Heart left ventricle (tissue), 16 donors: ENCODE results near the gene FCN1. TPM values are rescaled to one million over a fixed set of nuclear protein-coding genes. Genes with fewer than 3 reads are reported as not detected.

Experiments used
- ATAC-seq, 4 donors: fragments of 200-7000 bp; cut with Tn5 transposase; one replicate each; pipeline ENCODE4 v1.9.1; 2020 to 2022; ENCODE audit warnings: moderate library complexity in 4 of 4, mild to moderate bottlenecking in 3 of 4, moderate number of reproducible peaks in 1 of 4
- DNase-seq, 5 donors: peaks; one replicate each; pipeline ENCODE4 v3.0.0-alpha.2; 2020
- H3K27ac ChIP-seq, 12 donors: fragments of 200-600 bp; sonication (generic) in 4 of 12; one replicate each; pipeline versions ENCODE4 v1.5.0 to v1.8.0; 2016 to 2022; ENCODE audit warnings: mild to moderate bottlenecking in 2 of 12
- H3K27me3 ChIP-seq, 9 donors: fragments of 200-600 bp; sonication (generic) in 2 of 9; one replicate each; pipeline versions ENCODE4 v1.5.1 to v1.8.0; 2016 to 2022; ENCODE audit warnings: mild to moderate bottlenecking in 3 of 9
- H3K36me3 ChIP-seq, 9 donors: fragments of 200-600 bp; sonication (generic) in 2 of 9; one replicate each; pipeline versions ENCODE4 v1.5.0 to v1.8.0; 2018 to 2022; ENCODE audit warnings: mild to moderate bottlenecking in 2 of 9
- H3K4me1 ChIP-seq, 12 donors: fragments of 200-600 bp; sonication (generic) in 4 of 12; one replicate each; pipeline versions ENCODE4 v1.5.0 to v1.8.0; 2016 to 2022; ENCODE audit warnings: mild to moderate bottlenecking in 3 of 12
- H3K4me3 ChIP-seq, 12 donors: fragments of 200-600 bp; sonication (generic) in 4 of 12; one replicate each; pipeline versions ENCODE4 v1.5.0 to v1.8.0; 2017 to 2022; ENCODE audit warnings: mild to moderate bottlenecking in 9 of 12, moderate library complexity in 4 of 12
- H3K9me3 ChIP-seq, 12 donors: fragments of 200-600 bp; sonication (generic) in 4 of 12; one replicate each; pipeline versions ENCODE4 v1.5.0 to v1.8.0; 2016 to 2022; ENCODE audit warnings: mild to moderate bottlenecking in 1 of 12
- CTCF ChIP-seq, 12 donors: fragments of 200-600 bp; sonication (generic) in 4 of 12; IDR thresholded peaks; one replicate each; pipeline versions ENCODE4 v1.5.0 to v1.8.0; 2018 to 2022; ENCODE audit warnings: antibody characterized with exemption in 12 of 12, mild to moderate bottlenecking in 5 of 12
- POLR2A ChIP-seq, 2 donors: fragments of 450-650 bp; IDR thresholded peaks; one replicate each; pipeline ENCODE4 v1.6.1; 2017; ENCODE audit warnings: antibody characterized with exemption in 2 of 2, mild to moderate bottlenecking in 2 of 2, moderate library complexity in 2 of 2
- WGBS, 4 donors: extraction: QIAGEN DNeasy Blood & Tissue Kit in 2 of 4; methylation state at CpG; one replicate each; pipeline versions ENCODE4 v1.1.5 to v1.1.7; 2013 to 2018; 5-methylcytosine and 5-hydroxymethylcytosine counted together
- intact Hi-C, 10 donors: fragments of 100-400 bp; cut with DNase I; formaldehyde crosslinking; loops; one replicate each; pipeline versions ENCODE4 v1.11.1 to v1.14.2; 2022
- polyA plus RNA-seq, 2 donors: library from polyadenylated mRNA; stranded (reverse); fragments of 200-250 nt; gene quantifications; one replicate each; pipeline ENCODE4 v1.2.3, GENCODE V29; 2013
- total RNA-seq, 9 donors: library from RNA; depleted of rRNA in 2 of 9; stranded (reverse); fragments of >200 nt in 2 of 9; fragmentation: NEBNext Ultra II Directional in 3 of 9; extraction: Animal tissue kit (Norgen Biotek cat#: 25700) in 3 of 9; gene quantifications; one replicate each; pipeline versions ENCODE4 v1.1.0 to v1.2.4, GENCODE V29; 2016 to 2023
- donor health status: ischemic (EF 13 %, LVEDD 7.1; RV severe dilation, severe dysfunction).
- donor health status: healthy with polysubstance abuse.
- donor health status: DM: no; HTN: yes; CAD: no.
- donor health status: DM: no; HTN: no; CAD: no.
- donor health status: ischemic (EF 25% LVEDD 6.9; RV normal size, moderate dysfunction).
- donor health status: ischemic (EF 25% LVEDD 5.7; RV mildly dilated, moderate dysfunction).
- donor health status: healthy.
- donor health status: DM: yes; HTN: yes; CAD: no.
- donor health status: ischemic (EF 35%, LVEDD 5.7; RV mildly dilated, moderate dysfunction).
- donor health status: nonischemic (EF 11% LVEDD 7.7; RV severe dilation, severe dysfunction).
- donor health status: DM: yes; HTN: yes; CAD: no.
- donor health status: PGD.
- donor health status: ischemic (EF 29% LVEDD 5.4; RV normal size, mild dysfunction).
- donor health status: nonischemic (EF 23%, LVEDD 6.1; RV moderate dilation, normal function).

FCN1 gene
- total and polyA plus RNA-seq, 11 donors, result 0.81 to 87.5 (median 1.6) TPM

GRCh38 chr9:134944916-134945315 is 27.2 kb upstream of the FCN1 start:
- 39 to 45% (median 43%) methylated on average over 11 to 14 of the region's 14 CpGs for WGBS, 4 donors
- Histone ChIP-seq H3K4me3 (peak overlapping the region in 2 of 12 donors; percentile 2 to 17), H3K27ac (peak overlapping the region in 1 of 12 donors; percentile 23), H3K9me3 (no peaks in the 10 kb centered on the region), H3K4me1 (peaks cover 0 to 30% (median 21%) of the 10 kb centered on the region in 12 donors), H3K27me3 (peaks cover 0 to 56% (median 13%) of the 10 kb centered on the region in 9 donors), H3K36me3 (no peaks in the 10 kb centered on the region)
- intact Hi-C loops, result no loop called here
- DNase-seq (no peak), ATAC-seq (peak in 2 of 4 donors; percentile 8 to 23)
- no peak for TF ChIP-seq POLR2A (IDR thresholded peaks at IDR 0.05)
- TF ChIP-seq CTCF (IDR thresholded peaks at IDR 0.05), result no peak

- intact Hi-C loops, result no loop called here
- H3K27me3 ChIP-seq, result peaks cover 0 to 59% (median 13%) of the 10 kb centered on the region in 9 donors
- peak overlapping the region in 3 of 12 donors; percentile 2 to 17 (median 5) for H3K4me3 ChIP-seq
- no peaks in the 10 kb centered on the region for H3K9me3 ChIP-seq
- DNase-seq (peak in 3 of 5 donors; percentile 27 to 55 (median 52)), ATAC-seq (peak; percentile 49 to 77 (median 58))
- H3K4me1 ChIP-seq, result peaks cover 0 to 30% (median 21%) of the 10 kb centered on the region in 12 donors
- 9 to 27% (median 14%) methylated on average over 14 of the region's 14 CpGs for WGBS, 4 donors
- TF ChIP-seq CTCF (IDR thresholded peaks at IDR 0.05) (no peak), POLR2A (IDR thresholded peaks at IDR 0.05) (no peak)
- H3K36me3 ChIP-seq, result no peaks in the 10 kb centered on the region
- H3K27ac ChIP-seq, result peak overlapping the region in 5 of 12 donors; percentile 7 to 53 (median 14)
Observed at GRCh38 chr9:134944351-134944802, 26.7 kb upstream of the FCN1 start.

- DNase-seq, result no peak
- 88 to 91% (median 90%) methylated on average over 7 to 15 of the region's 15 CpGs for WGBS, 4 donors
- no peak for TF ChIP-seq POLR2A (IDR thresholded peaks at IDR 0.05)
- Histone ChIP-seq H3K36me3 (no peaks in the 10 kb centered on the region), H3K9me3 (no peaks in the 10 kb centered on the region), H3K27me3 (peaks cover 0 to 64% (median 13%) of the 10 kb centered on the region in 9 donors), H3K4me1 (peaks cover 0 to 30% (median 21%) of the 10 kb centered on the region in 12 donors), H3K4me3 (no peak overlapping the region), H3K27ac (peak overlapping the region in 4 of 12 donors; percentile 7 to 53 (median 16))
- no peak for ATAC-seq
- intact Hi-C loops, result no loop called here
Observed at GRCh38 chr9:134943836-134944235, 26.1 kb upstream of the FCN1 start.

DNA sequence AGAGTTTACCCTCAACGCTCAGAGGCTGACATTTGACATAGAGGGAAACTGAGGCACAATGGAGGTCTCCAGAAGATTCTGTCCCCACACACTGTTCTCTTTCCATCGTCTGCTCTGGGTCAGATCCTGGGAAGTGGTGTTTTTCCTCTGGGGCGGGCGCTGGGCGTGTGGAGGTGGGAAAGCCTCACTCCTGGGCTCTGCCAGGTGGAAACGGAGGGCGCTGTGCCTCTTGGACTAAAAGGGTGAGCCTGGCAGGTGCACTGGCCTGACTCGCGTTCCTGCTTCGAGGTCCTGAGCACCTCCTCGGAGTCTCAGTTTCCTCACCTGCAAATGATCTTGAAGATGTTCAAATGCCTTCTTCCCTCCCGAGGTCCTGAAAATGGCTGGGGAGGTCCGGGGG is 25.7 kb upstream of the FCN1 start:
- 86 to 95% (median 91%) methylated on average over 11 to 13 of the region's 13 CpGs for WGBS, 4 donors
- H3K27me3 ChIP-seq, result peaks cover 0 to 68% (median 13%) of the 10 kb centered on the region in 9 donors
- TF ChIP-seq POLR2A (IDR thresholded peaks at IDR 0.05) (no peak), CTCF (IDR thresholded peaks at IDR 0.05) (no peak)
- DNase-seq (no peak), ATAC-seq (no peak)
- H3K27ac ChIP-seq, result no peak overlapping the region
- H3K36me3 ChIP-seq, result no peaks in the 10 kb centered on the region
- intact Hi-C loops, result no loop called here
- peaks cover 0 to 30% (median 21%) of the 10 kb centered on the region in 12 donors for H3K4me1 ChIP-seq
- no peaks in the 10 kb centered on the region for H3K9me3 ChIP-seq
- H3K4me3 ChIP-seq, result no peak overlapping the region

DNA sequence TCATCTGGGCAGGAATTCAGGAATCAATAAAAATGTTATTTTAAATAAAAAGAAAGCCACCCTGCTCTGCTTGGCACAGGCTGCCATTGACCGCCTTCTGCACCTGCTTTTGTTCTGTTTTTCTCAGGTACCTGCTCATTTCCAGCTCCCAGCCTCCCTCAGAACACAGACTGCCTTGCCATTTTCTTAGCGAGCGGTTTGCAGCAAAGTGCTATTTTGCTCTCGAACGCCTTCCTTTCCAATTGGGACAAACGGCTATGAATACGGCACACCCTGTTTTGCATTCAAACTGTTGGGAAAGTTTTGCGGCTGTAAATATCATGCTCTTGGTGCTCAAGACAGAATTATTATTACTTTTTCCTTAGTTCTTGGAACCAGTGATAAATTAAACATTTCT is 25.1 kb upstream of the FCN1 start:
- no peaks in the 10 kb centered on the region for H3K36me3 ChIP-seq
- peak overlapping the region in 1 of 12 donors; percentile 15 for H3K4me3 ChIP-seq
- peaks cover 0 to 71% (median 13%) of the 10 kb centered on the region in 9 donors for H3K27me3 ChIP-seq
- ATAC-seq (no peak), DNase-seq (no peak)
- WGBS, 4 donors, result 44 to 49% (median 48%) methylated on average over 8 of the region's 8 CpGs
- H3K4me1 ChIP-seq, result peaks cover 0 to 30% (median 21%) of the 10 kb centered on the region in 12 donors
- no peaks in the 10 kb centered on the region for H3K9me3 ChIP-seq
- intact Hi-C loops, result no loop called here
- no peak for TF ChIP-seq POLR2A (IDR thresholded peaks at IDR 0.05)
- no peak for TF ChIP-seq CTCF (IDR thresholded peaks at IDR 0.05)
- H3K27ac ChIP-seq, result no peak overlapping the region
